ENCODE data around the gene MYBPC1.

Gene MYBPC1

GRCh38 chr12:101690544-101691098 lies 95.8 kb downstream of the MYBPC1 start:
- TF ChIP-seq CTCF (IDR thresholded peaks at IDR 0.05; ENCODE audit: low read depth, low read length, missing control alignments), result no peak
- no peak overlapping the region for H3K4me3 ChIP-seq (ENCODE audit: low read depth, low read length)
- no peak for DNase-seq (ENCODE audit: low read depth)

- no peak for TF ChIP-seq CTCF (IDR thresholded peaks at IDR 0.05; ENCODE audit: low read depth, low read length, missing control alignments)
- DNase-seq (ENCODE audit: low read depth), result no peak
- H3K4me3 ChIP-seq (ENCODE audit: low read depth, low read length), result no peak overlapping the region
Measured at GRCh38 chr12:101691503-101692096, 96.8 kb downstream of the MYBPC1 start.

GRCh38 chr12:101694297-101694848 lies 99.6 kb downstream of the MYBPC1 start:
- no peak for DNase-seq (ENCODE audit: low read depth)
- H3K4me3 ChIP-seq (ENCODE audit: low read depth, low read length), result no peak overlapping the region
- TF ChIP-seq CTCF (IDR thresholded peaks at IDR 0.05; ENCODE audit: low read depth, low read length, missing control alignments), result no peak

GRCh38 chr12:101694986-101695385 lies 100.2 kb downstream of the MYBPC1 start:
- no peak for DNase-seq (ENCODE audit: low read depth)
- no peak for TF ChIP-seq CTCF (IDR thresholded peaks at IDR 0.05; ENCODE audit: low read depth, low read length, missing control alignments)

GRCh38 chr12:101695706-101696105 lies 100.9 kb downstream of the MYBPC1 start:
- DNase-seq (ENCODE audit: low read depth), result no peak
- no peak for TF ChIP-seq CTCF (IDR thresholded peaks at IDR 0.05; ENCODE audit: low read depth, low read length, missing control alignments)
- H3K4me3 ChIP-seq (ENCODE audit: low read depth, low read length), result no peak overlapping the region

More at GRCh38 chr12:101694986-101695385, 100.2 kb downstream of the MYBPC1 start:
- no peak overlapping the region for H3K4me3 ChIP-seq (ENCODE audit: low read depth, low read length)

- peak overlapping the region; percentile 92 for H3K4me3 ChIP-seq (ENCODE audit: low read depth, low read length)
- DNase-seq (ENCODE audit: low read depth), result no peak
- TF ChIP-seq CTCF (IDR thresholded peaks at IDR 0.05; ENCODE audit: low read depth, low read length, missing control alignments), result no peak
Measured at GRCh38 chr12:101696251-101697196, 101.8 kb downstream of the MYBPC1 start.

Measured in GM12864 (cell line).